Vein endothelial cell (primary cell): ENCODE measurements around the gene SMIM7. TPM values are rescaled to one million over a fixed set of nuclear protein-coding genes. Genes with fewer than 3 reads are reported as not detected.

ENCODE experiments used
- total RNA-seq: library from RNA; depleted of rRNA; stranded (reverse); fragments of >200 nt; gene quantifications from 2 replicates; pipeline ENCODE4 v1.2.3, GENCODE V29; 2012

The SMIM7 gene
- total RNA-seq = 54.3 and 55.5 TPM in 2 replicates

GRCh38 chr19:16659832-16660708, at the start of gene SMIM7:
Gene SMIM7 (minus strand): TSS chr19:16660144. CDS start chr19:16660110, 34 bp downstream.

GRCh38 chr19:16660763-16661479, 977 bp upstream of the SMIM7 start, which contains the start of gene TMEM38A:
Gene TMEM38A (plus strand): TSS chr19:16661139. CDS start chr19:16661218, 79 bp downstream.

GRCh38 chr19:16628183-16628983, 31.6 kb downstream of the SMIM7 start, which contains the start of gene MED26:
Gene MED26 (minus strand): TSS chr19:16628204. CDS start chr19:16627943, 261 bp downstream.

Other genes with a start within 250 kb of the SMIM7 start
- 15.0 and 16.5 TPM in 2 replicates for gene EPS15L1, start 188.2 kb downstream of the SMIM7 start, total RNA-seq
- not detected in 2 replicates for gene CALR3, start 164.0 kb downstream of the SMIM7 start, total RNA-seq
- gene C19orf44, start 163.8 kb downstream of the SMIM7 start, total RNA-seq = 3.8 and 4.9 TPM in 2 replicates
- 9.5 and 12.4 TPM in 2 replicates for gene CHERP, start 117.7 kb downstream of the SMIM7 start, total RNA-seq
- gene SLC35E1, start 87.7 kb downstream of the SMIM7 start, total RNA-seq = 32.3 and 41.2 TPM in 2 replicates
- 9.1 and 12.4 TPM in 2 replicates for gene MED26, start 31.9 kb downstream of the SMIM7 start, total RNA-seq
- gene TMEM38A, start 995 bp upstream of the SMIM7 start, total RNA-seq = 1.7 and 3.6 TPM in 2 replicates
- gene NWD1, start 59.7 kb upstream of the SMIM7 start, total RNA-seq = not detected in 2 replicates
- gene SIN3B, start 169.3 kb upstream of the SMIM7 start, total RNA-seq = 45.5 and 49.0 TPM in 2 replicates
- 4.6 and 4.9 TPM in 2 replicates for gene F2RL3, start 228.9 kb upstream of the SMIM7 start, total RNA-seq